ENCODE measurements around the gene ALOXE3.
"Not testable (repeated sequence)": the region's sequence is repeated elsewhere in the genome, so short reads cannot be mapped to it uniquely, and the experiment has no call there.

ALOXE3 gene

DNA sequence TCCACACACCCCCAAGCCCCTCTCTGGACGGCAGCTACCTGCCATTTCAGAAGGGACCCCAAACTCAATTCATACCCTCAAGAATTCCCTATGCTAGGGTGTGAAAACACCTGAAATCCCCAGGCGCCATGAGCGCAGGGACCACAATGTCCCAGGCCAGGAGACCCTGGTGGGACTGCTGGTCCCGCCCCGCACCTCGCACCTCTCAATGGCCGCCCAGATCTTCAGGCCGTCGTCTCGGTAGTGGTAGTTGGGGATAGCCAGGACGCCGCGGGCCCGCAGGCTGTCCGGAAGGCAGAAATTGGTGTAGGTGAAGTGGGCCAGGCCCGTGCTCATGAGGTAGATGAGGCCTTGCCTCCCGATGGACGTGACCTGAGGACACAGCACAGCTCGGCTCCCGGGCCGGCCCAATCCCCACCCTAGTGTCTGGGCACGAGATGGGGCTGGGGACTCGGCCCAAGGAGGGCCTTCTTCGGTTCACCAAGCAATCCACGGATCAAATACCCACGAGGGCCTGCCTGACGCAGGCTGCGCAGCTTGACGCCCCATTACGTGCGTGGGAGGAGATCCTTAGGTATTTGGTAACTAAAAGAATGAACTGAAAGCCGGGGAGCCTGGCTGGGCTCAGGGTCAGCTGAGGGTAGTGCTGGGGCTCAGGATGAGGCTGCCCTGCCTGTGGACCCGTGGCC, 9.2 kb downstream of the ALOXE3 start:
- POLR2A ChIA-PET = interaction anchor here (1.5 kb wide), 1 partner anchor 9 kb away, joined by 4 read pairs; the partner anchor contains the start of gene ALOXE3
- CTCF ChIA-PET = interaction anchor here (0.6 to 3.0 kb wide), 5 partner anchors 10 to 226 kb away, joined by 3 to 18 read pairs (median 11); no protein-coding TSS in a partner anchor
- no peak for DNase-seq (ENCODE audit: extremely low spot score)

DNA sequence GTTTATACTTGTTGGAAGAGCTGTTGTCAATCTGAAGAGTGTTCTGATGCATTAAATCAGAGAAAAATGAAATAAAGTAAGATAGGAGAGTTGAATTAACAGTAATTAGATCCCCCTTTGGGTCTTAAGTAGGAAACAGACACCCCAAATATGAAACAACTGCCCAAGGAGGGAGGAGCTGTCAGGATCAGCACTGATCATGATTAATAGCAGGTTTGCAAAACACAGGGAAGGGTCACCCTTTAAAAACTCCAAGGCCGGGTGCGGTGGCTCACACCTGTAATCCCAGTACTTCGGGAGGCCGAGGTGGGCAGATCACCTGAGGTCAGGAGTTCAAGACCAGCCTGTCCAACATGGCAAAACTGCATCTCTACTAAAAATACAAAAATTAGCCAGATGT, 11.3 kb downstream of the ALOXE3 start:
- POLR2A ChIA-PET; DNase-seq (ENCODE audit: extremely low spot score): not testable (repeated sequence)
- CTCF ChIA-PET = interaction anchor here (0.6 kb wide), 1 partner anchor 14 kb away, joined by 3 read pairs; no protein-coding TSS in a partner anchor

More for the DNA sequence above, 9.2 kb downstream of the ALOXE3 start:
- TF ChIP-seq FOXK2 (IDR thresholded peaks at IDR 0.05) = no peak
- no peak for TF ChIP-seq SUZ12 (IDR thresholded peaks at IDR 0.05)
- no peak for TF ChIP-seq TARDBP (IDR thresholded peaks at IDR 0.05)
- TF ChIP-seq ZNF384 (IDR thresholded peaks at IDR 0.05) = no peak
- TF ChIP-seq ARNT (IDR thresholded peaks at IDR 0.05) = no peak
- no peak for TF ChIP-seq LEF1 (IDR thresholded peaks at IDR 0.05; ENCODE audit: borderline replicate concordance)
- TF ChIP-seq L3MBTL2 (conservative IDR thresholded peaks at IDR 0.05) = no peak
- no peak for TF ChIP-seq HDGF (IDR thresholded peaks at IDR 0.05; ENCODE audit: borderline replicate concordance)
- no peak for TF ChIP-seq CTBP1 (IDR thresholded peaks at IDR 0.05; ENCODE audit: borderline replicate concordance)
- no peak for TF ChIP-seq FOXA1 (IDR thresholded peaks at IDR 0.05)
- TF ChIP-seq FOXM1 (IDR thresholded peaks at IDR 0.05; ENCODE audit: borderline replicate concordance) = no peak
- TF ChIP-seq BHLHE40 (IDR thresholded peaks at IDR 0.05; ENCODE audit: borderline replicate concordance) = no peak
- TF ChIP-seq, protein P1, sequence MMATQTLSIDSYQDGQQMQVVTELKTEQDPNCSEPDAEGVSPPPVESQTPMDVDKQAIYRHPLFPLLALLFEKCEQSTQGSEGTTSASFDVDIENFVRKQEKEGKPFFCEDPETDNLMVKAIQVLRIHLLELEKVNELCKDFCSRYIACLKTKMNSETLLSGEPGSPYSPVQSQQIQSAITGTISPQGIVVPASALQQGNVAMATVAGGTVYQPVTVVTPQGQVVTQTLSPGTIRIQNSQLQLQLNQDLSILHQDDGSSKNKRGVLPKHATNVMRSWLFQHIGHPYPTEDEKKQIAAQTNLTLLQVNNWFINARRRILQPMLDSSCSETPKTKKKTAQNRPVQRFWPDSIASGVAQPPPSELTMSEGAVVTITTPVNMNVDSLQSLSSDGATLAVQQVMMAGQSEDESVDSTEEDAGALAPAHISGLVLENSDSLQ (IDR thresholded peaks at IDR 0.05) = no peak
- TF ChIP-seq ELF4 (IDR thresholded peaks at IDR 0.05) = no peak

DNA sequence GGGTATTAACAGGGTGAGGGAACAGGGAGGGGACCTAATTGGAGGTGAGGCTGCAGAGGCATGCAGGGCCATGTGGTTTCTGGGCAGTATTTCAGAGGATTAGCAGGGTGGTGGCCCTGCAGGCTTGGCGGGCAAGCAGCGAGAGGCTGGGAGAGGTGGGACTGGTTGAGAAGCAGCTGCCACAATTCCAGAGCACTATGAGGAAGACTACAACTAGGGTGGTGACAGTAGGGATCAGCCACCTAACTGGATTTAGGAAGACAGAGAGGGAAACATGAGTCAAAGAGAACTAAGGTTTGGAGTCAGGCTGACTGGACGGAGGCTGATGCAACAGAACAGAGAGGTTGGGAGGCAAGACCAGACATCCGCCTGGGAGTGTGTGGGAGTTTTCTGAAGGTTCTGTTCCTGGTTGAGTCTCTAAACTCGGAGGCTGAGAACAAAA, 12.3 kb downstream of the ALOXE3 start:
- TF ChIP-seq TARDBP (IDR thresholded peaks at IDR 0.05) = no peak
- no peak for DNase-seq (ENCODE audit: extremely low spot score)
- ChIA-PET POLR2A (no interaction called here), CTCF (interaction anchor here (2.1 to 2.3 kb wide), 2 partner anchors 13 to 45 kb away, joined by 6 to 8 read pairs; no protein-coding TSS in a partner anchor)

DNA sequence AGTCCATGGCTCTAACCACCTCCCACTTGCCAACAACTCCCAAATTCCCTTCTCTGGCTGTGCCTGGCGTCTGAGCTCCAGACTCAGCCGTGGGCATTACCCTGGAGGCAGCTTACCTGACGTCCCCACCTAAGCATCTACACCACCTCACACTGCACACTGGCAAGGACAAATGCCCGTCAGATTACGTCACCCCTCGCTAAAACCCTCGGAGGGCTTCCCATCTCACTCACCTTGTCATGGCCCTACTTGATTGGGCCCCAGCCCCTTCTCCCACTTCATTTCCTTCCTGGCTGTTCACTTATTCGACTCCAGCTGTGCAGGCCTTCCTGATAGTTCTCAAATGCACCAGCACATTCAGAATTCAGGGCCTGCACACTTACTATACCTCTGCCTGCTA, 13.4 kb downstream of the ALOXE3 start:
- TF ChIP-seq LEF1 (IDR thresholded peaks at IDR 0.05; ENCODE audit: borderline replicate concordance) = no peak
- TF ChIP-seq TARDBP (IDR thresholded peaks at IDR 0.05) = no peak
- no peak for TF ChIP-seq SUZ12 (IDR thresholded peaks at IDR 0.05)
- no peak for TF ChIP-seq ZNF384 (IDR thresholded peaks at IDR 0.05)
- no peak for TF ChIP-seq NFRKB (IDR thresholded peaks at IDR 0.05)
- no peak for TF ChIP-seq L3MBTL2 (conservative IDR thresholded peaks at IDR 0.05)
- no peak for TF ChIP-seq BHLHE40 (IDR thresholded peaks at IDR 0.05; ENCODE audit: borderline replicate concordance)
- TF ChIP-seq, protein P1 (IDR thresholded peaks at IDR 0.05) = no peak
- no peak for TF ChIP-seq FOXA1 (IDR thresholded peaks at IDR 0.05)
- TF ChIP-seq FOXM1 (IDR thresholded peaks at IDR 0.05; ENCODE audit: borderline replicate concordance) = no peak
- no peak for TF ChIP-seq SP1 (IDR thresholded peaks at IDR 0.05)
- no peak for TF ChIP-seq FOXK2 (IDR thresholded peaks at IDR 0.05)
- no peak for TF ChIP-seq CTBP1 (IDR thresholded peaks at IDR 0.05; ENCODE audit: borderline replicate concordance)
- no peak for TF ChIP-seq ARNT (IDR thresholded peaks at IDR 0.05)
- TF ChIP-seq ELF4 (IDR thresholded peaks at IDR 0.05) = no peak
- no peak for TF ChIP-seq HDGF (IDR thresholded peaks at IDR 0.05; ENCODE audit: borderline replicate concordance)
- ChIA-PET CTCF (interaction anchor here (1.2 to 2.3 kb wide), 4 partner anchors 11 to 44 kb away, joined by 6 to 9 read pairs (median 7); no protein-coding TSS in a partner anchor), POLR2A (interaction anchor here (1.4 kb wide), 1 partner anchor 69 kb away, joined by 3 read pairs; no protein-coding TSS in a partner anchor)
- no peak for DNase-seq (ENCODE audit: extremely low spot score)

DNA sequence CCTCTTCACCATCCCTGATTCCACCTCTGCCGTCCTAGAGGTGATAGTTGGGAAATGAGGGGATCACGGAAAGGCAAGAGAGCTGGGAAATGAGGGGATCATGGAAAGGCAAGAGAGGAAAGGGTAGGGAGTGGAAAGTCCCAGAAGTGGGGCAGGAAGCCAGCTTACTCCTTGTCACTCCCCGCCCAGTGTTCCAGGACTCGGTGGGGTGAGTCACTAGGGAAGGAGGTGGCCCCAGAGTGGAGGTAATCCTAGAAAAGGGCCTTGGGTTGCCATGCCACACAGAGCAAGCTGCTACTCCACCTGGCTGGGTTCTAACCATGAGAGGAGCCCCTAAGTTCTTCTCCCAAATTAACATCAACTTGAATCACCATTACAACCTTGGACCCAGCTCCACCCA, 14.8 kb downstream of the ALOXE3 start:
- DNase-seq (ENCODE audit: extremely low spot score) = no peak
- POLR2A ChIA-PET = interaction anchor here (1.4 kb wide), 1 partner anchor 70 kb away, joined by 3 read pairs; no protein-coding TSS in a partner anchor
- CTCF ChIA-PET = interaction anchor here (0.6 to 2.1 kb wide), 4 partner anchors 9 to 255 kb away, joined by 3 to 9 read pairs (median 6); no protein-coding TSS in a partner anchor
- TF ChIP-seq FOXK2 (IDR thresholded peaks at IDR 0.05) = no peak
- no peak for TF ChIP-seq LEF1 (IDR thresholded peaks at IDR 0.05; ENCODE audit: borderline replicate concordance)
- TF ChIP-seq BHLHE40 (IDR thresholded peaks at IDR 0.05; ENCODE audit: borderline replicate concordance) = no peak
- TF ChIP-seq SUZ12 (IDR thresholded peaks at IDR 0.05) = no peak
- TF ChIP-seq L3MBTL2 (conservative IDR thresholded peaks at IDR 0.05) = no peak
- TF ChIP-seq HDGF (IDR thresholded peaks at IDR 0.05; ENCODE audit: borderline replicate concordance) = no peak
- TF ChIP-seq SP1 (IDR thresholded peaks at IDR 0.05) = no peak
- TF ChIP-seq, protein P1 (IDR thresholded peaks at IDR 0.05) = no peak
- no peak for TF ChIP-seq ELF4 (IDR thresholded peaks at IDR 0.05)
- TF ChIP-seq NFRKB (IDR thresholded peaks at IDR 0.05) = no peak
- no peak for TF ChIP-seq TARDBP (IDR thresholded peaks at IDR 0.05)

DNA sequence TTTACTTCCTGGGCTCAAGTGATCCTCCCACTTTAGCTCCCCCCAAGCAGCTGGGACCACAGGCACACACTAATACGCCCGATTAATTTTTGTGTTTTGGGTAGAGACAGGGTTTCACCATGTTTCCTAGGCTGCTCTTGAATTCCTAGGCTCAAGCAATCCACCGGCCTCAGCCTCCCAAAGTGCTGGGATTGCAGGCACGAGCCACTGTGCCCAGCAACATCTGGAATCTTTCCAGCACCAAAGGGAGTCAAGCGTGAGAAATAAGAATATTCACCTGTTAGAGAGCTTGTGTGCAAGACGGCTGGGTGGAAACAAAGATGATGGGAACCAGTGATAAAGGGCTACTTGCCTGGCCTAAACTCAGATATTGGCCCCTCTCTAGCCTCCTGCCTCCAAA, 16.6 kb downstream of the ALOXE3 start:
- TF ChIP-seq L3MBTL2 (conservative IDR thresholded peaks at IDR 0.05) (no peak), CTBP1 (IDR thresholded peaks at IDR 0.05; ENCODE audit: borderline replicate concordance) (no peak), FOXM1 (IDR thresholded peaks at IDR 0.05; ENCODE audit: borderline replicate concordance) (no peak), LEF1 (IDR thresholded peaks at IDR 0.05; ENCODE audit: borderline replicate concordance) (no peak), ELF4 (IDR thresholded peaks at IDR 0.05) (no peak), ZNF384 (IDR thresholded peaks at IDR 0.05) (no peak), HDGF (IDR thresholded peaks at IDR 0.05; ENCODE audit: borderline replicate concordance) (no peak), FOXA1 (IDR thresholded peaks at IDR 0.05) (no peak), FOXK2 (IDR thresholded peaks at IDR 0.05) (no peak), BHLHE40 (IDR thresholded peaks at IDR 0.05; ENCODE audit: borderline replicate concordance) (no peak), SUZ12 (IDR thresholded peaks at IDR 0.05) (no peak), SP1 (IDR thresholded peaks at IDR 0.05) (no peak), NFRKB (IDR thresholded peaks at IDR 0.05) (no peak), ARNT (IDR thresholded peaks at IDR 0.05) (no peak)
- TF ChIP-seq, protein P1 (IDR thresholded peaks at IDR 0.05) = no peak
- ChIA-PET CTCF (no interaction called here), POLR2A (no interaction called here)
- DNase-seq (ENCODE audit: extremely low spot score) = no peak
